Peyer's patch (tissue), 4 donors: ENCODE measurements around the gene METTL1.

Experiments
- POLR2A ChIP-seq, 2 donors: fragments of 450-650 bp; IDR thresholded peaks; one replicate each; pipeline ENCODE4 v1.5.1; 2017; ENCODE audit warnings: antibody characterized with exemption in 2 of 2, mild to moderate bottlenecking in 2 of 2, moderate library complexity in 2 of 2
- TF ChIP-seq, protein P1 (sequence below), 6 experiments: fragments of 450-650 bp in 4 of 6; fragments of 200-600 bp in 2 of 6; sonication (generic) in 1 of 6; IDR thresholded peaks; one replicate each; pipeline ENCODE4 v1.5.1; 2017 to 2019; ENCODE audit warnings: antibody characterized with exemption in 6 of 6, mild to moderate bottlenecking in 3 of 6, moderate library complexity in 1 of 6

DNA sequence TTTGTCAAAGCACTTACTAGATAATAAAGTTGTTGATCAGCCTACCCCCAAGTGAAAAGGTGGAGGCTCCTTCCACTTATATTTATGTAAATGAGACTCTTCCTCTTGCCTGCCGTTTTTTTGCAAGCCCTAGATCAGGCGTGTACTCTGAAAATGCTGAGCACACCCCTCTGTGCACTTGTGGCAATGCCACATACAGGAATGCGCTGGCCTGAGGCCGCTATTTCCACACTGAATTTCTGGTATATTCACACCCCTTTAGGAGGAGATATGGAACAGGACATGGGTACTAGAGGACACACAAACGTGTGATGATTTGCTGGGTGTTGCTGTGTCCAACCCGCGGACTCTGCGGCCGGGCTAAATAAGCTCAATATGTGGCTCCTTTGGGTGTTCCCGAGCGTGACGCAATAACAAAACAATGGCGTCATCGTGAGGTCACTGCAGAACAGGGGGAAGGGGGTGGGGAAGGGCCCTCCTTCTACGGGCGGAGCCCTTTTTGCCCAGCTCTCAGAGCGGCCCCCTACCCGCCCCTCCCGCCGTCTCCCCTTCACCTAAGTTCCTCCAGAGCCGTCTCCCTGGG lies 27.6 kb downstream of the METTL1 start:
- TF ChIP-seq, protein P1, sequence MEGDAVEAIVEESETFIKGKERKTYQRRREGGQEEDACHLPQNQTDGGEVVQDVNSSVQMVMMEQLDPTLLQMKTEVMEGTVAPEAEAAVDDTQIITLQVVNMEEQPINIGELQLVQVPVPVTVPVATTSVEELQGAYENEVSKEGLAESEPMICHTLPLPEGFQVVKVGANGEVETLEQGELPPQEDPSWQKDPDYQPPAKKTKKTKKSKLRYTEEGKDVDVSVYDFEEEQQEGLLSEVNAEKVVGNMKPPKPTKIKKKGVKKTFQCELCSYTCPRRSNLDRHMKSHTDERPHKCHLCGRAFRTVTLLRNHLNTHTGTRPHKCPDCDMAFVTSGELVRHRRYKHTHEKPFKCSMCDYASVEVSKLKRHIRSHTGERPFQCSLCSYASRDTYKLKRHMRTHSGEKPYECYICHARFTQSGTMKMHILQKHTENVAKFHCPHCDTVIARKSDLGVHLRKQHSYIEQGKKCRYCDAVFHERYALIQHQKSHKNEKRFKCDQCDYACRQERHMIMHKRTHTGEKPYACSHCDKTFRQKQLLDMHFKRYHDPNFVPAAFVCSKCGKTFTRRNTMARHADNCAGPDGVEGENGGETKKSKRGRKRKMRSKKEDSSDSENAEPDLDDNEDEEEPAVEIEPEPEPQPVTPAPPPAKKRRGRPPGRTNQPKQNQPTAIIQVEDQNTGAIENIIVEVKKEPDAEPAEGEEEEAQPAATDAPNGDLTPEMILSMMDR (IDR thresholded peaks at IDR 0.05) = no peak
- no peak for TF ChIP-seq POLR2A (IDR thresholded peaks at IDR 0.05)
